ENCODE results near the gene KMT2E. TPM values are rescaled to one million over a fixed set of nuclear protein-coding genes. Genes with fewer than 3 reads are reported as not detected.

KMT2E gene
- total RNA-seq, 1 donor from 2014 or later = 43.0 TPM

DNA sequence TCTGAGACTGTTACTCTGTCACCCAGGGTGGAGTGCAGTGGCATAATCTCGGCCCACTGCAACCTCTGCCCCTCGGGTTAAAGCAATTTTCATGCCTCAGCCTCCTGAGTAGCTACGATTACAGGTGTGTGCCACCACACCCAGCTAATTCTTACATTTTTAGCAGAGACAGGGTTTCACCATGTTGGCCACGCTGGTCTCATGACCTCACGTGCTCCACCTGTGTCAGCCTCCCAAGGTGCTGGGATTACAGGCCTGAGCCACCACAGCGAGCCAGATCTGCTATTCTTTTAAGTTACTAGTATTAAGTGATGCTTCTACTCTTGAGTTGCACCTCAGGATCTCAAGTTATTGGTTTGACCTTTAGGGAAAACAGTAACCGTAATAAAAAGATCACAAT is 23.0 kb upstream of the KMT2E start:
- TF ChIP-seq, protein P1, sequence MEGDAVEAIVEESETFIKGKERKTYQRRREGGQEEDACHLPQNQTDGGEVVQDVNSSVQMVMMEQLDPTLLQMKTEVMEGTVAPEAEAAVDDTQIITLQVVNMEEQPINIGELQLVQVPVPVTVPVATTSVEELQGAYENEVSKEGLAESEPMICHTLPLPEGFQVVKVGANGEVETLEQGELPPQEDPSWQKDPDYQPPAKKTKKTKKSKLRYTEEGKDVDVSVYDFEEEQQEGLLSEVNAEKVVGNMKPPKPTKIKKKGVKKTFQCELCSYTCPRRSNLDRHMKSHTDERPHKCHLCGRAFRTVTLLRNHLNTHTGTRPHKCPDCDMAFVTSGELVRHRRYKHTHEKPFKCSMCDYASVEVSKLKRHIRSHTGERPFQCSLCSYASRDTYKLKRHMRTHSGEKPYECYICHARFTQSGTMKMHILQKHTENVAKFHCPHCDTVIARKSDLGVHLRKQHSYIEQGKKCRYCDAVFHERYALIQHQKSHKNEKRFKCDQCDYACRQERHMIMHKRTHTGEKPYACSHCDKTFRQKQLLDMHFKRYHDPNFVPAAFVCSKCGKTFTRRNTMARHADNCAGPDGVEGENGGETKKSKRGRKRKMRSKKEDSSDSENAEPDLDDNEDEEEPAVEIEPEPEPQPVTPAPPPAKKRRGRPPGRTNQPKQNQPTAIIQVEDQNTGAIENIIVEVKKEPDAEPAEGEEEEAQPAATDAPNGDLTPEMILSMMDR (IDR thresholded peaks at IDR 0.05) = no peak
- Histone ChIP-seq H3K4me1 (peaks cover 13 to 44% of the 10 kb centered on the region in 2 donors), H3K36me3 (peaks cover 0 to 9% of the 10 kb centered on the region in 2 donors), H3K27me3 (no peaks in the 10 kb centered on the region), H3K9me3 (no peaks in the 10 kb centered on the region), H3K4me3 (no peak overlapping the region), H3K27ac (peak overlapping the region in 1 of 2 donors; percentile 16)
- intact Hi-C loops (cut with DNase I) = no loop called here
- DNase-seq (ENCODE audit: low spot score in 2 of 2) = no peak

DNA sequence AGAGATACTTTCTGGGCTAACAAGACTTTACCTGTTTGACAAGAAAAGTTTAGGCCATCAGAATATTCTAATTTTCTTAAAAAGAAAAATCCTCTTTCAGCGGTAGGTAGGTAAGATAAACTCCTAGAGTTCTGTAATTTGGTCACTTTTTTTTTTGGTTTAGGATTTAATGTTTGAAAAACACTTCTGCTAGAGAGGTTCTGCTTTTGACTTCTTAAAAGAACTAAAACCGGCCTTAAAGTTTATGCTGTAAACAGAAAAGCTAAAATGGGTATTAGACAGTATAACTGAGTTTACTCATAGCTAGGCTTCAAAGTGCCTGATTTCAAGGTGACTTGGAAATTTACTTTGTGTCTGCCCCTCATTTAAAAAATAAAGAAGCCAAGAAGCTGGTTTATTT is 21.7 kb upstream of the KMT2E start:
- peaks cover 0 to 9% of the 10 kb centered on the region in 2 donors for H3K36me3 ChIP-seq
- H3K27me3 ChIP-seq = no peaks in the 10 kb centered on the region
- H3K27ac ChIP-seq = peak overlapping the region; percentile 47 to 50
- TF ChIP-seq, protein P1 (IDR thresholded peaks at IDR 0.05) = no peak
- H3K4me3 ChIP-seq = no peak overlapping the region
- intact Hi-C loops (cut with DNase I) = no loop called here
- no peaks in the 10 kb centered on the region for H3K9me3 ChIP-seq
- no peak for DNase-seq (ENCODE audit: low spot score in 2 of 2)
- H3K4me1 ChIP-seq = peaks cover 7 to 54% of the 10 kb centered on the region in 2 donors

DNA sequence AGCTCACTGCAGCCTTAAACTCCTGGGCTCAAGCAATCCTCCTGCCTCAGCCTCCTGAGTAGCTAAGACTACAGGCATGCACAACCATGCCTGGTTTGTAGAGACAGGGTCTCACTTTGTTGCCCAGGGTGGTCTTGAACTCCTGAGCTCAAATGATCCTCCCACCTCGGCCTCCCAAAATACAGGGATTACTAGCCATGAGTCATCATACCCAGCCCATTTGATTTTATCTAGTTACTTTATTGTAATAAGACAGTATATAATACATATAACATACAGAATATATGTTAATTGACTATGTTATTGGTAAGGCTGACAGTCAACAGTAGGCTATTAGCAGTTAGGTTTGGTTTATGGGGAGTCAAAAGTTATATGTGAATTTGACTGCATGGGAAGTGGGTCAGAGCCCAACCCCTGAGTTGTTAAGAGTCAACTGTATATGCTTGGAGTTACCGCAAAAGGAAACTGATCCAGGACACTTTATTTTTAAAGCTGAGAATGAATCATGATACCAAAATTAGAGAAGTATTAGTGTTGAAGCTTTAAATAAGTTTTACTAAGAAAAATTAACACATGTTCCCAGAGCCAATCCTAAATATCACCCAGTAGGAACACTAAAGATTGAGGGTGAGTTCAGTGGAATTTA is 20.7 kb upstream of the KMT2E start:
- no peaks in the 10 kb centered on the region for H3K27me3 ChIP-seq
- peak overlapping the region; percentile 47 to 50 for H3K27ac ChIP-seq
- intact Hi-C loops (cut with DNase I) = no loop called here
- H3K36me3 ChIP-seq = peaks cover 0 to 9% of the 10 kb centered on the region in 2 donors
- H3K4me3 ChIP-seq = no peak overlapping the region
- H3K4me1 ChIP-seq = peaks cover 12 to 52% of the 10 kb centered on the region in 2 donors
- no peaks in the 10 kb centered on the region for H3K9me3 ChIP-seq
- DNase-seq (ENCODE audit: low spot score in 2 of 2) = no peak
- TF ChIP-seq, protein P1 (IDR thresholded peaks at IDR 0.05) = no peak

DNA sequence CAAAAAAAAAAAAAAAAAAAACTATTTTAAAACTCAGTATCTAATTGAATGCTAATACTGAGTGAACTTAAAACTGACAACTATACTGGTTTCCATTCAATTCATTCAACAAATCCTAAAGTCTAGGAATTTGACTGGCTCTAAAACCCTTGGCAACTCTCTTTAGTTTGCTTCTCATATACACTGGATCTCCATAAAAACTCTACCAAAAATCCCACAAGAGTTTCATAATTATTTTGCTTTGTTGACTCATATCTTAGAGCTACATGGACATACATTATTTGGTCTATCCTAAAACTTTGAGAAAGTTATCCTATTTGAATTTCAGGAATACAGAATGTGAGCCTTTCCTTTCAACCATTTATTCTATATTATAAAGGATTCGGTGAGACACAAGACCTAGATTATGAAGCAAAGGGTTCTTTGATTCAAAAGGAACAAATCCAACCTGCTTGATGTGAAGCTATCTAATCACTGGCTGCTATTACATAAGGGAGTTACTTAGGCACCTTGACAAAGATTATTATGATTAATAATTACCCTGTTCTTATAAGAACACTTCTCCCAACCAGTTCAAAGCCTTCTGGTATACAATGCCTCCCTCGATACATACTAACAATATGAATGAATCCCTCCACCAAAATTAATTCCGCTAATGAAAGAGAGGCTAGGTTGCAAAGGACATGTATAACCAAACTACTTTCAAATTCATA is 15.8 kb upstream of the KMT2E start:
- no peak for DNase-seq (ENCODE audit: low spot score in 2 of 2)
- Histone ChIP-seq H3K27me3 (no peaks in the 10 kb centered on the region), H3K9me3 (no peaks in the 10 kb centered on the region), H3K36me3 (no peaks in the 10 kb centered on the region), H3K27ac (peak overlapping the region; percentile 37 to 44), H3K4me3 (no peak overlapping the region), H3K4me1 (peaks cover 28 to 70% of the 10 kb centered on the region in 2 donors)
- intact Hi-C loops (cut with DNase I) = no loop called here
- TF ChIP-seq, protein P1 (IDR thresholded peaks at IDR 0.05) = no peak

DNA sequence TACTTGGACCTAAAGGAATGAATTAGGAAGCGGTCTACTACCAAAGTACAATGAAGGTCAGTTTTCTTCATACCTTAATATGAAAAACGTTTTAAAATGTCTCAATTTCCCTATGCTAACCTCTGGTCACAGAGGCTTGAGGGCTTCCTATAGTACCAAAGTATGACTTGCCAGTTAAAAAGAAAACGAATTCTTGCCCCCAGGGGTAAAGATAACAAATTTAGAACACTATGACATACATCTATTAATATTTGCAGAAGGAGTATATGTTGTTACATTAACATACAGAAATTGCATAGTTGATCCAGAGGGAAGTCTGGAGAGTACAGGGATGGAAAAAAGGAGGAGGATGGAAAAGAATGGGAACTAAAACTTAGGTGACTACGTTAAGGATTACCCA is 13.8 kb upstream of the KMT2E start:
- Histone ChIP-seq H3K4me3 (no peak overlapping the region), H3K27me3 (no peaks in the 10 kb centered on the region), H3K9me3 (no peaks in the 10 kb centered on the region), H3K4me1 (peaks cover 27 to 72% of the 10 kb centered on the region in 2 donors), H3K27ac (peak overlapping the region; percentile 97 to 100), H3K36me3 (no peaks in the 10 kb centered on the region)
- DNase-seq (ENCODE audit: low spot score in 2 of 2) = no peak
- TF ChIP-seq, protein P1 (IDR thresholded peaks at IDR 0.05) = no peak
- intact Hi-C loops (cut with DNase I) = no loop called here
